GM12872 (cell line): ENCODE results near the gene MACROD2.
A peak's percentile ranks its signal among the peaks of the same experiment; 100 is the strongest.

ENCODE experiments used
- CTCF ChIP-seq: IDR thresholded peaks from 3 replicates; pipeline ENCODE4 v1.5.1; 2011; ENCODE audit warnings: low read depth, mild to moderate bottlenecking, low read length, moderate library complexity; ENCODE audit not compliant: insufficient read depth

Gene MACROD2

DNA sequence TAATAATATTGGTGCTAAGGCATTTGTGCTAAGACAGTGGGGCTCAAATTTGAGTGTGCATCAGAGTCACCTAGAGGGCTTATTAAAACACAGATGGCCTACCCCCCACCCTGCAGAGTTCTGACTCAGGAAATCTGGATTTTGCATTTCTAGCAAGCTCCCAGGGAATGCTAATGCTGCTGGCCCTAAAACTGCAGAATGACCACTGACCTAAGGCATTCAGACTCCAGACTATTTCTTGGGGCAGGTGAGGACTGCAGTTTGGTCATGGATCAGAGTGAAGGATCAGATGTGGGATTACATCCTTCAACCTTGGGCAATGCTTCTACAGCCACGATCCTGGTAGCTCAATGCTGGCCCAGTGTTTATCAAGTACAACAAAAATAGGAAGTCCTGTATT lies 952.2 kb downstream of the MACROD2 start:
- TF ChIP-seq CTCF = no peak

- no peak for TF ChIP-seq CTCF
These were observed 952.6 kb downstream of the MACROD2 start for GRCh38 chr20:14947946-14948345.

- TF ChIP-seq CTCF = peak; percentile 30; the same call in 2 of the 3 replicates
These were observed 953.1 kb downstream of the MACROD2 start for GRCh38 chr20:14948416-14948815.

GRCh38 chr20:14950633-14951032 lies 955.3 kb downstream of the MACROD2 start:
- no peak for TF ChIP-seq CTCF

DNA sequence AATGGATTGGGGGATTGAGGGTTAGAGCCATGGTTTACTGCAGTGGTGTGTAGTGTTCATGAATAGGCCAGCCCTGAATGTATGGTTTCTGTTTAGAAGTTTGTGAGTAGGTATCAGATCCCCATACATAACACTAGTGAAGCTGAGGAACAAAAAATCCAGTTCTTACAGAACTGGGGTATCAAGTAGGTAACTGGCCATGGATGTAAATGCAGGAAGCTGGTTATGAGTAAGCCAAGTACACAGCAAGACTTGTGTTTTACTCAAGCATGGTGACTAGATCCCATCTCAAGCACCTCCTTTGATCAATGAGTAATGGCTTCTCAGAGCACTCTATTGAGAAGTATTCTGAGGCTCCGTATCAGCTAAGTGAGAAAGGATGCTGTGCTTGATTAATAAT lies 955.8 kb downstream of the MACROD2 start:
- no peak for TF ChIP-seq CTCF

- TF ChIP-seq CTCF = no peak
These were observed 956.5 kb downstream of the MACROD2 start for GRCh38 chr20:14951707-14952418.

GRCh38 chr20:14953736-14954135 lies 958.4 kb downstream of the MACROD2 start:
- TF ChIP-seq CTCF = no peak
